DND-41 (cell line): Measurements from ENCODE around the gene ABCD1.

Experiments
- ATAC-seq: fragments of 200-7000 bp; cut with Tn5 transposase; 3 replicates; pipeline ENCODE4 v1.9.1; 2021; ENCODE audit warnings: low read depth; ENCODE audit not compliant: insufficient read depth
- DNase-seq: peaks from one replicate; pipeline ENCODE4 v3.0.0-alpha.2; 2020
- H2AFZ ChIP-seq: 2 replicates; pipeline ENCODE4 v1.6.0; 2012; ENCODE audit warnings: low read depth, low read length
- H3K27ac ChIP-seq: 2 replicates; pipeline ENCODE4 v1.5.1; 2012; ENCODE audit warnings: low read length, inconsistent platforms
- H3K27me3 ChIP-seq: fragments of 200-600 bp; sonication (generic); 2 replicates; pipeline ENCODE4 v1.6.0; 2012; ENCODE audit warnings: low read length, mild to moderate bottlenecking, inconsistent platforms; ENCODE audit not compliant: insufficient read depth, poor library complexity
- H3K36me3 ChIP-seq: 2 replicates; pipeline ENCODE4 v1.5.1; 2012; ENCODE audit warnings: low read length, inconsistent platforms; ENCODE audit not compliant: insufficient read depth
- H3K4me1 ChIP-seq: 2 replicates; pipeline ENCODE4 v1.5.1; 2012; ENCODE audit warnings: mild to moderate bottlenecking, low read length; ENCODE audit not compliant: insufficient read depth
- H3K4me2 ChIP-seq: 2 replicates; pipeline ENCODE4 v1.6.0; 2012; ENCODE audit warnings: mild to moderate bottlenecking, moderate library complexity, low read length, inconsistent platforms; ENCODE audit not compliant: insufficient read depth
- H3K4me3 ChIP-seq, 2 experiments: fragments of 200-600 bp in 1 of 2; shearing (Covaris generic) in 1 of 2; 2 replicates each; pipeline ENCODE4 v1.5.1; 2012 to 2016; ENCODE audit warnings: inconsistent platforms in 2 of 2, low read length in 2 of 2, mild to moderate bottlenecking in 2 of 2, low read depth in 1 of 2, moderate library complexity in 1 of 2
- H3K79me2 ChIP-seq: 2 replicates; pipeline ENCODE4 v1.6.0; 2012; ENCODE audit warnings: low read length, inconsistent platforms; ENCODE audit not compliant: insufficient read depth
- H3K9ac ChIP-seq: 2 replicates; pipeline ENCODE4 v1.6.0; 2012; ENCODE audit warnings: low read depth, mild to moderate bottlenecking, inconsistent platforms, low read length, moderate library complexity
- H3K9me3 ChIP-seq: 2 replicates; pipeline ENCODE4 v1.5.1; 2012; ENCODE audit warnings: low read length, moderate library complexity, mild to moderate bottlenecking, inconsistent platforms; ENCODE audit not compliant: insufficient read depth, severe bottlenecking
- H4K20me1 ChIP-seq: 2 replicates; pipeline ENCODE4 v1.6.0; 2012; ENCODE audit warnings: low read length; ENCODE audit not compliant: insufficient read depth
- CTCF ChIP-seq: IDR thresholded peaks from 2 replicates; pipeline ENCODE4 v1.5.1; 2012; ENCODE audit warnings: borderline replicate concordance, low read length, moderate library complexity, mild to moderate bottlenecking; ENCODE audit not compliant: poor library complexity, severe bottlenecking; ENCODE audit errors: extremely low read depth
- EZH2 ChIP-seq: IDR thresholded peaks from 3 replicates; pipeline ENCODE4 v1.6.1; 2012; ENCODE audit warnings: borderline replicate concordance, low read depth, mild to moderate bottlenecking, moderate library complexity, low read length, inconsistent platforms; ENCODE audit not compliant: severe bottlenecking

The ABCD1 gene

GRCh38 chrX:153714256-153714655 is 10.4 kb upstream of the ABCD1 start:
- no peak overlapping the region for H2AFZ ChIP-seq
- H3K9me3 ChIP-seq, result no peaks in the 10 kb centered on the region
- peaks cover 10% of the 10 kb centered on the region; the same call in 1 of the 2 replicates for H3K79me2 ChIP-seq
- DNase-seq, result no peak
- no peaks in the 10 kb centered on the region for H3K27me3 ChIP-seq
- no peak overlapping the region for H3K4me2 ChIP-seq
- no peak overlapping the region for H3K27ac ChIP-seq
- H3K9ac ChIP-seq, result no peak overlapping the region
- TF ChIP-seq CTCF (no peak), EZH2 (no peak)
- H3K4me3 ChIP-seq, result no peak overlapping the region
- peaks cover 70% of the 10 kb centered on the region for H3K36me3 ChIP-seq
- 0 out of 2 replicates have a peak, but pooled peaks cover 1% of the 10 kb centered on the region for H4K20me1 ChIP-seq
- H3K4me1 ChIP-seq, result no peaks in the 10 kb centered on the region
- no peak for ATAC-seq

DNA sequence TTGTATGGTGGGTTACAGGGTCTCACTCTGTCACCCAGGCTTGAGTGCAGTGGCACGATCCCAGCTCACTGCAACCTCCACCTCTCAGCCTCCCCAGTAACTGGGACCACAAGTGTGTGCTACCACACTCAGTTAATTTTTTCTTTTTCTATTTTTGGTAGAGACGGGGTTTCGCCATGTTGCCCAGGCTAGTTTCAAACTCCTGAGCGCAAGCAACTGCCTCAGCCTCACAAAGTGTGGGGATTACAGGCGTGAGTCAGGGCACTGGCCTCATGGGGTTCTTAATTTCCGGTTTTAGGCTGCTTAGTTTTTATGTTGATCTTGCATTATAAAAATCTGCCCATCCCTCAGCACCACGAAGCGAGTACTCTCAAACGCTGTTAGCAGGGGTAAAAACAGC is 7.2 kb upstream of the ABCD1 start:
- Histone ChIP-seq H3K79me2 (peaks cover 35% of the 10 kb centered on the region), H3K9me3 (no peaks in the 10 kb centered on the region), H3K27ac (no peak overlapping the region), H3K4me2 (no peak overlapping the region), H3K4me3 (no peak overlapping the region), H3K36me3 (peaks cover 73% of the 10 kb centered on the region), H3K9ac (no peak overlapping the region), H4K20me1 (peaks cover 17% of the 10 kb centered on the region; the same call in 1 of the 2 replicates), H3K4me1 (peaks cover 6% of the 10 kb centered on the region; the same call in 1 of the 2 replicates), H3K27me3 (no peaks in the 10 kb centered on the region), H2AFZ (no peak overlapping the region)
- TF ChIP-seq CTCF (no peak), EZH2 (no peak)
- DNase-seq (no peak), ATAC-seq (no peak)

GRCh38 chrX:153719238-153719637 is 5.4 kb upstream of the ABCD1 start:
- peaks cover 31% of the 10 kb centered on the region for H4K20me1 ChIP-seq
- no peak overlapping the region for H3K4me3 ChIP-seq
- peaks cover 14% of the 10 kb centered on the region for H3K4me1 ChIP-seq
- no peak for DNase-seq
- H3K4me2 ChIP-seq, result no peak overlapping the region
- no peaks in the 10 kb centered on the region for H3K27me3 ChIP-seq
- no peak overlapping the region for H2AFZ ChIP-seq
- H3K79me2 ChIP-seq, result peaks cover 50% of the 10 kb centered on the region
- peaks cover 75% of the 10 kb centered on the region for H3K36me3 ChIP-seq
- H3K9ac ChIP-seq, result no peak overlapping the region
- no peak overlapping the region for H3K27ac ChIP-seq
- no peaks in the 10 kb centered on the region for H3K9me3 ChIP-seq
- TF ChIP-seq EZH2, result no peak
- TF ChIP-seq CTCF, result no peak
- no peak for ATAC-seq

GRCh38 chrX:153719701-153720100 is 5.0 kb upstream of the ABCD1 start:
- Histone ChIP-seq H3K4me3 (no peak overlapping the region), H3K36me3 (peaks cover 70% of the 10 kb centered on the region), H3K27ac (no peak overlapping the region), H3K4me1 (peaks cover 14% of the 10 kb centered on the region), H3K9me3 (no peaks in the 10 kb centered on the region), H3K79me2 (peaks cover 50% of the 10 kb centered on the region), H4K20me1 (peaks cover 31% of the 10 kb centered on the region), H3K27me3 (no peaks in the 10 kb centered on the region), H3K4me2 (no peak overlapping the region), H2AFZ (no peak overlapping the region), H3K9ac (no peak overlapping the region)
- ATAC-seq, result no peak
- TF ChIP-seq CTCF (no peak), EZH2 (no peak)
- DNase-seq, result no peak
